GM12873 (cell line): Measurements from ENCODE around the gene OR5AU1.

ENCODE experiments used
- TF ChIP-seq, protein P1 (sequence below): IDR thresholded peaks from 2 replicates; pipeline ENCODE4 v1.5.1; 2012; ENCODE audit warnings: low read depth, mild to moderate bottlenecking, moderate library complexity, low read length, control low read depth; ENCODE audit not compliant: insufficient read depth; ENCODE audit errors: missing control alignments

OR5AU1 gene

DNA sequence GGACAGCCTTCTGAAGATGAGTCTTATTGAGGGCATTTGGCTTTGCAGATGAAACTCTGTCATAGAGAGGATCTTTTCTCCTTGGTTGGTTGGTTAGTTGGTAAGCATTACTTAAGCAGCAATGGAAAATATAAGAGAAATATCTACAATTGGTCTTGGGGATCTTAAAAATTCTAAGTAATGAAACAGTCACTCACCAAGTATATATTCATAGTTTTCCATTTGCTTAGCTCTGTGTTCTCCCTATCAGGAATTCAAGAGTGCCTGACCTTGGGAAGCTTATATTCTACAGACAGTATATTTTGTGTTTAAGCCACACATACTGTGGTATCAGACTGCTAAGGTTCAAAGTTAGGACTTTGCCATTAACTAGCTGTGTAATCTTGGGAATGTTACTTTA lies at the start of gene OR5AU1:
OR5AU1 (minus strand) TSS at position 101 of the 400 bp plus-strand sequence. CDS start 191 bp downstream, outside the sequence.
- TF ChIP-seq, protein P1, sequence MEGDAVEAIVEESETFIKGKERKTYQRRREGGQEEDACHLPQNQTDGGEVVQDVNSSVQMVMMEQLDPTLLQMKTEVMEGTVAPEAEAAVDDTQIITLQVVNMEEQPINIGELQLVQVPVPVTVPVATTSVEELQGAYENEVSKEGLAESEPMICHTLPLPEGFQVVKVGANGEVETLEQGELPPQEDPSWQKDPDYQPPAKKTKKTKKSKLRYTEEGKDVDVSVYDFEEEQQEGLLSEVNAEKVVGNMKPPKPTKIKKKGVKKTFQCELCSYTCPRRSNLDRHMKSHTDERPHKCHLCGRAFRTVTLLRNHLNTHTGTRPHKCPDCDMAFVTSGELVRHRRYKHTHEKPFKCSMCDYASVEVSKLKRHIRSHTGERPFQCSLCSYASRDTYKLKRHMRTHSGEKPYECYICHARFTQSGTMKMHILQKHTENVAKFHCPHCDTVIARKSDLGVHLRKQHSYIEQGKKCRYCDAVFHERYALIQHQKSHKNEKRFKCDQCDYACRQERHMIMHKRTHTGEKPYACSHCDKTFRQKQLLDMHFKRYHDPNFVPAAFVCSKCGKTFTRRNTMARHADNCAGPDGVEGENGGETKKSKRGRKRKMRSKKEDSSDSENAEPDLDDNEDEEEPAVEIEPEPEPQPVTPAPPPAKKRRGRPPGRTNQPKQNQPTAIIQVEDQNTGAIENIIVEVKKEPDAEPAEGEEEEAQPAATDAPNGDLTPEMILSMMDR = no peak

DNA sequence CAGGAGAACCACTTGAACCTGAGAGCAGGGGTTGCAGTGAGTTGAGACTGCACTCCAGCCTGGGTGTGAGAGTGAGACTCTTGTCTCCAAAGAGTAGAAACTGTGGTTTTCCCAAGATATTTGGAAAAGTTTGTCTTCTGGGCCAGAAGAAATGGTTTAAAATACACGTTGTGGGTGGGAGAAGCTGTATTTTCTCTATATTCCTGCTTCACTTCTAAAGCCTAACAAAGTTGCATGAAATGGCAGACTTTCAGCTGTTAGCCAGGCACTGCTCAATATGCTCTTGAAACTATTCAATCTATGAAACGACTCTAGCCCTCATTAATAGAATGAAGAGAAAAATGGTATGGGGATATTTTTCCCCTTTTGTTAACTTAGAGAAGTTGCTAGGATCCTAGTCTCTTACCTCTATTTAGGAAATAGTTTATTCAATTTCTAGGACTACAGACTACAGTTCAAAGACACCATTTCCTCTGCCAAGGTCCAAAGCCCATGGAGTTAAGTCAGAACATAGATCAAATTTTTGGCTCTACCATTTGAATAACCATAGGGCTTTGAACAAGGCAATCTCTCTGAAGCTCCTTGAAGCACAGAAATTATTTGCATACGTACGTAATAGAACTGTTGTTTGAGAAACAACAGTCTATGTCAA lies 49.3 kb upstream of the OR5AU1 start:
- TF ChIP-seq, protein P1 = no peak

DNA sequence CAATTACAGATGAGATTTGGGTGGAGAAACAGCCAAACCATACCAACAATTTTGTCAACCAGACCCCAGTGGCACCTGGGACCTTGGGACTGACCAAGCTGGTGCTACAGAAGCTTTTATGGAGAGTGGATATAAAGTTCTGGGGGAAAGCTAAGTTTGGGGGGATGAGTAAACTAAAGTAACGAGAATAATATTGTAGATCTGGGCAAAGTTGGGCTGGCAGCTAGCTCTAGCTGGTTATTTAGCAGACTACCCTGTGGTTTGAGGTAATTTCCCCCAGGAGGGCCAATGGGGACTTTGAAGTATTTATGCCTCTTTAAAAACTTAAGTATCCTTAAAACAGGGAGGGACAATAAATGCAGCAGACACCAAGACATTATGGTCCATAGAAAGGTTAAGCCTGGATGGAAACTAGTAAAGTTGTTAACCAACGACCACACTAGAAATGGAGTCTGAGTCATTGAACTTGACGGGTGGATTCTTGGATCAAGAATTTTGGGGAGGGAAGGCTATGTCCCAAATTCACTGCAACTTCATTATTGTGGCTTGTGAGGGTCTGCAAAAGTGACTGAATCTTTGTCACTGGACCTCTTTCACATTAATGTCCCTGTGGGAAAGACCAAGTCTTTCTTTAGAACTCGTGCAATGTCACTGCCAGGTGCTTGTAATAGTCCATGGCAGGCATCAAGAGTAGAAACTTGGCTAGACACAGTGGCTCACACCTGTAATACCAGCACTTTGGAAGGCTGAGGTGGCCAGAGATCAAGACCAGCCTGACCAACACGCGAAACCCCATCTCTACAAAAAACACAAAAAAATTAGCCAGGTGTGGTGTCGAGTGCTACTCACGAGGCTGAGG lies 48.5 kb upstream of the OR5AU1 start:
- TF ChIP-seq, protein P1 = no peak

DNA sequence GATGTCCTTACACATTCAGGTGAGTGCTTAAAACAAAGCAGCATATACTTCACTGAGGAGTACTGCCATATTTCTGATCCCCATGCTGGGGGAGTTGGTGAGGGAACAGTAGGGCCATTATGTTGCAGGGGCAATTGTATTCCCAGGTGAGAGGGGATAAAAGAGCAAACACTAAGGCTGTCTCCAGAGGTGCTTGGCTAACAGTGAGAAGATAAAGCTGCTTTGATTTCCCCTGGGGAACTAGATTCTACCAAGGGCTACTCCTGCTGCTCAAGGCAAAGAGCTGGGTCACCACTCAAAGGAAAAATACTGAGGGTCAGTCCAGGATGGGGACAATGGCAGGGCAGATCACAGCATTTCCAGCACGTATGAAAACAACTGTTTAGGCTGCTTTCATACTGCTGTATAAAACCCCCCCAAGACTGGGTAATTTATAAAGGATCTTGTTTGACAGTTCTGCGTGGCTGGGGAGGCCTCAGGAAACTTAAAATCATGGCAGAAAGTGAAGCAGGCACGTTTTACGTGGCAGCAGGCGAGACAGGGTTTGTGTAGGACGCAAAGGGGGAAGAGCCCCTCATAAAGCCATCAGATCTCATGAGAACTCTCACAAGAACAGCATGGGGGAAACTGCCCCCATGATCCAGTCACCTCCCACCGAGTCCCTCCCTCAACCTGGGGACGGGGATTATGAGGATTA lies 47.8 kb upstream of the OR5AU1 start:
- TF ChIP-seq, protein P1 = no peak

DNA sequence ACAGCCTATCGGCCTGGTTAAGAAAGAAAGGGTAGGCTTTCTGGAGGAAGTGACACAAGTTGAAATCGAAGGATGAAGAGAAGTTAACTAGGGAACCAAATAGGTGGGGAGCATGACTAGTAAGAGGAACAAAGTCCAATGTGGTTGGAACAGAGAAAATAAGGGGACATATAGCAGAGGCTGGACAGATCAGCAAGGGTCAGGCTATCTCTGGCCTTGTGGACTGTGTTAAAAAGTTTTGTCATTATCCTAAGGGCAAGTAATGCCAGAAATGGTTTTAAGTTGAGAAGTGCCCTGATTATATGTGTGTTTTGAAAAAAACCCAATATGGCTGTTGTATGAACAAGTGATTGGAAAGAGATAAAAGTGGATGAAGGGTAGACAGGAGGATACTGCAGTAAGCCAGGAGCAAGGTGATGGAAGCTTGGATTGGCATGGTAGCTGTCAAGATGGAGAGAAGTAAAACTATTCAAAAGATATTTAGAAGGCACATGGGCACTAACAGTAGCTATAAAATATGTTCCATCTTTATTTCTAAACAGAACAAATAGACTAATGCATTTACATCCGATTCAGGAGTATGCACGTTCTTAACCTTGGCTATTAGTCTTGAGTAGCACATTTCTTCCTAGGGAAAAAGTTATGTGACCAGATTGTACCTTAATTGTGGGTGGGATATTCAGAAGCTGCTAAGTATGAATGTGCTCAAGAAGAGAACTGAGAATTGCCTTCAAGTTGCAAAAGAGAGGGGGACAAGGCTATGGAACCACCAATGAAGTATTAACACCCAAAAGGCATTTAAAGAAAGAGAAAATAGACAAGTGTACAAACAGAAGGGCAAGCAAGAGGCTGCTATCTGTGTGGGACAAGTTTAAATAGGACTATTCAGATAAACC lies 46.8 kb upstream of the OR5AU1 start:
- TF ChIP-seq, protein P1 = no peak

DNA sequence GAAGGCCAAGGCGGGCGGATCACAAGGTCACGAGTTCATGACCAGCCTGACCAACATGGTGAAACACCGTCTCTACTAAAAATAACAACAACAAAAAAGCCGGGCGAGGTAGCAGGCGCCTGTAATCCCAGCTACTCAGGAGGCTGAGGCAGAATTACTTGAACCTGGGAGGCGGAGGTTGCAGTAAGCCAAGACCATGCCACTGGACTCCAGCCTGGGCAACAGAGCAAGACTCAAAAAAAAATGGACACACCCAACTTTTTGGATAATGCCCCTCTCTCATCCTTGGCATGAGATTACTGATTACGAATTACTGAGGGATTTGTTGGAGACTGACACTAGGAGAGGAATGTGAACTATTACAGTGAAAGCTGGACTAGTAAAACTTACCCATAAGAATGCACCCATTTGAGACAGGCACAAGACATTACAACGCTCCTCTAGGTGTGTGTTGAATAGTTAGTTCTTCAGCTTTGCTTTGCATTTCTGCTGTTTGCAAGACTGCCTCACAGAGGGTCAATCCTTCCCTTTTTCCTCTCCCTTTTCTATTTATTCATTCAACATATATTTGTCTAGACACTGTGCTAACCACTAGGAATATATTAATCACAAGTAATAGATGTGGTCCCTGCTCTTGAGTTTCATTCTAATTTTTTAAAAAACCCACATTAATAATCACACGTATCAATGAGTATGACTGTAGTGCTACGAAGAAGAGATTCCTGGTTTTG lies 46.0 kb upstream of the OR5AU1 start:
- TF ChIP-seq, protein P1 = no peak
